Ramos (cell line): ENCODE measurements around the gene NQO1.

Experiments used
- in situ Hi-C: fragments of 300-500 bp; cut with MboI; formaldehyde crosslinking; loops from one replicate; pipeline ENCODE4 v1.14.3; 2022; ENCODE audit warnings: low sequenced_read_pairs; ENCODE audit not compliant: unreplicated experiment

The NQO1 gene

DNA sequence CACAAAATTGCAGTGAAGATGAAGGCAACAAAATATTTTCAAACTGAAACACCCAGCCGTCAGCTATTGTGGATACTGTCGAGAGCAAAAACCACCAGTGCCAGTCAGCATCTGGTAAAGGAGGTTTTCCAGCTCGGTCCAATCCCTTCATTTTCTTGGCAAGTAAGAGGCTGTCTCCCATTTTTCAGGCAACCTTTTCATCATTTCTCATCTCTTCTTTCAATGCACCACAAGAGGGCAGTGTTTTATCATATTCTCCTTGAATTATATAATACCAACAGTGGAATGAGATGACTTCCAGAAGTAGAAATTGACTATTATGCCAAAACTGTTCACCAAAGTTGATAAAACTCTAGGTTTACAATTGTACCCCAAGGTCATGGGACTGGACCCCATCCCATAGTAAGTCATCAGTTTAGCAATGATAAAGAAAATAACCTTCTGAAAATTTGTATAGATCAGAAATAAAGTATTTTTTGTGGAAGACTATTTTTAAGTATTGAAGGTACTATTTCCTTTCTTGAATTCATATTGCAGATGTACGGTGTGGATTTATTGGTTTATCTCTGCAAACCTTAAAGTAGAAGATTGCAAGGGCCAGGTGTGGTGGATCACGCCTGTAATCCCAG, 16.8 kb downstream of the NQO1 start:
- in situ Hi-C loops, result loop anchor here (10.0 kb wide), 1 partner anchor 225 kb away; no protein-coding TSS in a partner anchor

- in situ Hi-C loops, result no loop called here
Observed at GRCh38 chr16:69707920-69708683, 18.3 kb downstream of the NQO1 start.

GRCh38 chr16:69706975-69707340, 19.4 kb downstream of the NQO1 start:
- in situ Hi-C loops, result no loop called here

DNA sequence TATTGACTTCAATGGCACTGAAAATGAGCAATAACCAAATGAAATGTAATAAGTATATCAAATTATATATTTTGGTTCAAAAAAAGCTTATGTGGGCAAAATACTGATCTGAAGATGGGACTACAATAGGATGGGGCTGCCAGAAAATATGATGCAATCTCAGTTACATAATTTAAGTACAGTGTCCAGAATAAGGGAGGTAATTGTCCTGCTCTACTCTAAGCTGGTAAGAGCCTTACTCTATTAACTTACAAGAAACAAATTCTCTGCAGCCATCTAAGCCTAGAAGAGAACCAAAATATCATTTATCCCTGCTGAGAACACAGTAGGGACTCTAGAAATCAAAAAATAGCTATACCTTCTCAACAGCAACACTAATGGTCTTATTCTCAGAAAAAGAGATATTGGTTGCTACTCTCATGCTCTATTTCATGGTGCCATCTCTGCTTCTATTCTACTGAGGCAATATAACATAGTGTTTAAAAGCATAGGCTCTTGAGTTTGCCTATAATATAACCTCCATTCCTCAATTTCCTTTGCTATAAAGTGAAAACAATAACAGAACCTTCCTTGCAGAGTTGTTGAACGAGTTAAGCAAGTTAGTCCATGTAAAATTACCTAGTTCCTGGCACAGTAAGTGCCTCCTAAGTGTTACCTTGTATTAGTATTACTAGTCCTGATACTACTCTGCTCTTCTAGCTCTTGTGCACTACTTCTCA, 19.9 kb downstream of the NQO1 start:
- in situ Hi-C loops, result no loop called here

DNA sequence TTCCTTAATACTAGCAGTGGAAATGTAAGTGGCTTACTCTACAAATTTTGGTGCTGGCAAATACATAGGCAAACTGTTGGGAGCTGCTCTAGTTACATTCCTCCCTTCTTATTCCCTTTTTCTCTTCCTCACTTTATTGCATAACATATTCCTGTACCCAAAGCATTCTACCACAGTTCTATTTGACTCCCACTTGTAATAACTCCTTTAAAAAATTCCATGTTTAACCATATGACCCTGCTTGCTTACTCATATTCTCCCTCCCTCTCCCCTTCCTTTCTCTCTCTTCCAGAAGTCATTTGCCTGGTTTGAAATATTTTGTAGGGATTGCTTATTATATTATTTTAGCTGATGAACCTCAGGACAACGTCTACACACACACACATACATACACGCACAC, 22.7 kb downstream of the NQO1 start:
- in situ Hi-C loops, result no loop called here

GRCh38 chr16:69701866-69702265, 24.5 kb downstream of the NQO1 start:
- in situ Hi-C loops, result no loop called here

GRCh38 chr16:69701452-69701851, 24.9 kb downstream of the NQO1 start:
- in situ Hi-C loops, result no loop called here

- in situ Hi-C loops, result no loop called here
Observed at GRCh38 chr16:69699915-69700314, 26.4 kb downstream of the NQO1 start.

- in situ Hi-C loops, result no loop called here
Observed at GRCh38 chr16:69698404-69698803, 28.0 kb downstream of the NQO1 start.

GRCh38 chr16:69693916-69694315, 32.4 kb downstream of the NQO1 start:
- in situ Hi-C loops, result no loop called here

- in situ Hi-C loops, result no loop called here
Observed at GRCh38 chr16:69691980-69692911, 34.1 kb downstream of the NQO1 start.

DNA sequence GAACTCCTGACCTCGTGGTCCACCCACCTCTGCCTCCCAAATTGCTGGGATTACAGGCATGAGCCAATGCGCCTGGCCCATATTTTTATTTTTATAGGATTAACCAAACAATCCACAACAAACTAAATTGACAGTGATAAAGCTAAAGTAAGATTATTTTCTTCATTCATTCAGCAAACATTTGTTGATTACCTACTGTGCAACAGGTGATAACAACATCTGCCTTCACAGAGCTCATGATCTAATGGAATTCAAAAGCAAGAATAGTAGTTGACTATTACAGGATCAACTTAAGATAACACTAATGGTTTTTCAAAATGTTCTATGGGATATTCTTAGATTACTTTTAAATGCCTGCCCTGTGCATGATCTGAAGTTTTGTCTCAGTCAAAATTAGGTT, 37.8 kb downstream of the NQO1 start:
- in situ Hi-C loops, result no loop called here

GRCh38 chr16:69680358-69680757, 46.0 kb downstream of the NQO1 start:
- in situ Hi-C loops, result no loop called here

GRCh38 chr16:69672998-69673713, 53.2 kb downstream of the NQO1 start:
- in situ Hi-C loops, result no loop called here

DNA sequence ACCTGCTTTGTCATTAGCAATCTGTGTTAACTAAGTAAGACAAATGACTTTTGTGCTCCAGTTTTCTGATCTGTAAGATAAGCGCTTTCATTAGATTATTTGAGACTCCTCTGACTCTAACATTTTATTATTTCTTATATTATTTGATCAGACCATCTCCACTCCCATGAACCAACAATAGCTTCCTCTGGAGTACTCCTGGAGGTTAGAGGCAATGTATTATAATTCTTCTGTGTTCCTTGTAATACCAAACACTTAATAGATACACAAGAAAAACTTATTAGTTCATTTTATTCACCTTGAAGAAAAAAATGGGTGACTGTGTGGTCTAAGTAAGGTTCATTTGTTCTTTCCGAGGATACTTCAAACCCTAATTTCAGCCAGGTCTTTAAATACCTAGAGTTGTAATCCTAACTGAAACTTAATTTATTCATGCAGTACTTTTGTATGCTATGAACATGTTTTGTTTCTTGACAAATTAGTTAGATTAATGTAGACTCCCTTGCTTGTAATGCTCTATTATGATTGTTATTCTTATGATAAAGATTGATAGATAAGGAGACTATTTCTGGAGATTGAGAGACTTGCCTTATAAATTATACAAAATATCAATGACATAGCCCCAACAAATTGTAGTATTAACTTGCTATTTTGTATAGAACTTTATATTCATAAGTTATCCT, 53.9 kb downstream of the NQO1 start:
- in situ Hi-C loops, result no loop called here

GRCh38 chr16:69669577-69669976, 56.8 kb downstream of the NQO1 start:
- in situ Hi-C loops, result no loop called here

GRCh38 chr16:69663846-69664245, 62.5 kb downstream of the NQO1 start:
- in situ Hi-C loops, result no loop called here

DNA sequence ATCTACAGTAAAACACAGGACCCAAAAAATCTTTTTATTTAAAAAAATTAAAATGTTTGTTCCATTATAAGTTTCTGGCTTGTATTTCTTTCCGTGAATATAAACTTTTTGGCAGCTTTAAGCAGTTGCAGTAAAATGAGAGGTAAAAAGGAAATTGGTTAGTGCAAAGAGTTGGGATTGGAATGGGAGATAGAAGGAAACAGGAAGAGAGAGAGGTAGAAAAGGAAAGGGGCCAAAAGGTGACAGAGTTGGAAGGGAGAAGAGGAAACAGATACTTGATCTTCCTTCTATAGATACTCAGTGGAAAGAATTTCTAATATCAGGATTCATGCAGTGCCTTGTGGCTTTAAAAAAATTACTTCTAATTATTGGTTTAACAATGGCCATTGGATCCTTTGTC, 63.5 kb downstream of the NQO1 start:
- in situ Hi-C loops, result no loop called here

DNA sequence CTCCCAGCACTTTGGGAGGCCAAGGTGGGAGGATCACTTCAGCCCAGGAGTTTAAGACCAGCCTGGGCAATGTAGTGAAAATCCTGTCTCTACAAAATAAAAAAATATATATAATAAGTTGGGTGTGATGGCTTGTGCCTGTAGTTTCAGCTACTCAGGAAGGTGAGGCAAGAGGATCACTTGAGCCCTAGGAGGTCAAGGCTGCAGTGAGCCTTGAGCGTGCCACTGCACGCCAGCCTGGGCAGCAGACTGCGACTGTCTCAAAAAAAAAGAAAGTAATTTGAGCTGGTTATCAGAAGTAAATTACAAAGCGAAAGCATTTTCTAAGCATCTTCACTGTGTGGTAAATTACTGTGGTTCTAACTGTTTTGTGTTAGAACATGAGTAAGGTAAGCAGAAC, 66.2 kb downstream of the NQO1 start:
- in situ Hi-C loops, result no loop called here
